Measurements from ENCODE around the gene ZNF672.
"Not testable (repeated sequence)": the region's sequence is repeated elsewhere in the genome, so short reads cannot be mapped to it uniquely, and the experiment has no call there.

ZNF672 gene

GRCh38 chr1:248856176-248856575 lies 18.2 kb downstream of the ZNF672 start:
- no peak for DNase-seq (ENCODE audit: low read depth)

- DNase-seq (ENCODE audit: low read depth), result no peak
Observed at GRCh38 chr1:248857201-248857600, 19.2 kb downstream of the ZNF672 start.

GRCh38 chr1:248857749-248858095 lies 19.7 kb downstream of the ZNF672 start:
- no peak for DNase-seq (ENCODE audit: low read depth)

GRCh38 chr1:248858096-248858890 lies 20.3 kb downstream of the ZNF672 start:
- no peak for DNase-seq (ENCODE audit: low read depth)

- DNase-seq (ENCODE audit: low read depth), result peak; percentile 94
Observed at GRCh38 chr1:248858891-248859889, 21.2 kb downstream of the ZNF672 start, which contains the start of gene ZNF692. Gene ZNF692, minus strand, starts transcription at chr1:248859085. Its CDS starts 776 bp downstream, at chr1:248858309.

GRCh38 chr1:248860007-248860406 lies 22.0 kb downstream of the ZNF672 start:
- DNase-seq (ENCODE audit: low read depth), result no peak

- DNase-seq (ENCODE audit: low read depth), result no peak
Observed at GRCh38 chr1:248861616-248862015, 23.6 kb downstream of the ZNF672 start.

- DNase-seq (ENCODE audit: low read depth), result no peak
Observed at GRCh38 chr1:248862695-248862997, 24.6 kb downstream of the ZNF672 start.

GRCh38 chr1:248862998-248863881 lies 25.2 kb downstream of the ZNF672 start:
- peak; percentile 63 for DNase-seq (ENCODE audit: low read depth)

GRCh38 chr1:248871837-248872401 lies 33.9 kb downstream of the ZNF672 start:
- DNase-seq (ENCODE audit: low read depth), result no peak

- no peak for DNase-seq (ENCODE audit: low read depth)
Observed at GRCh38 chr1:248872752-248873408, 34.9 kb downstream of the ZNF672 start.

- peak; percentile 89 for DNase-seq (ENCODE audit: low read depth)
Observed at GRCh38 chr1:248873409-248873992, 35.5 kb downstream of the ZNF672 start.

- DNase-seq (ENCODE audit: low read depth), result peak; percentile 74
Observed at GRCh38 chr1:248873993-248874533, 36.0 kb downstream of the ZNF672 start.

- no peak for DNase-seq (ENCODE audit: low read depth)
Observed at GRCh38 chr1:248881261-248881660, 43.2 kb downstream of the ZNF672 start.

GRCh38 chr1:248882427-248882826 lies 44.4 kb downstream of the ZNF672 start:
- DNase-seq (ENCODE audit: low read depth), result not testable (repeated sequence)

GRCh38 chr1:248884632-248885295 lies 46.7 kb downstream of the ZNF672 start:
- DNase-seq (ENCODE audit: low read depth), result no peak

GRCh38 chr1:248885646-248886045 lies 47.6 kb downstream of the ZNF672 start:
- no peak for DNase-seq (ENCODE audit: low read depth)

- DNase-seq (ENCODE audit: low read depth), result no peak
Observed at GRCh38 chr1:248886237-248886895, 48.3 kb downstream of the ZNF672 start.

- DNase-seq (ENCODE audit: low read depth), result not testable (repeated sequence)
Observed at GRCh38 chr1:248889914-248890243, 51.9 kb downstream of the ZNF672 start.

Measured in activated gamma-delta T cell treated with anti-CD3 and anti-CD28 coated beads, Interleukin-2, amount 50 U/mL, for 16 hours (primary cell).